Measurements from ENCODE around the gene PYCARD.

- TF ChIP-seq, protein P1, sequence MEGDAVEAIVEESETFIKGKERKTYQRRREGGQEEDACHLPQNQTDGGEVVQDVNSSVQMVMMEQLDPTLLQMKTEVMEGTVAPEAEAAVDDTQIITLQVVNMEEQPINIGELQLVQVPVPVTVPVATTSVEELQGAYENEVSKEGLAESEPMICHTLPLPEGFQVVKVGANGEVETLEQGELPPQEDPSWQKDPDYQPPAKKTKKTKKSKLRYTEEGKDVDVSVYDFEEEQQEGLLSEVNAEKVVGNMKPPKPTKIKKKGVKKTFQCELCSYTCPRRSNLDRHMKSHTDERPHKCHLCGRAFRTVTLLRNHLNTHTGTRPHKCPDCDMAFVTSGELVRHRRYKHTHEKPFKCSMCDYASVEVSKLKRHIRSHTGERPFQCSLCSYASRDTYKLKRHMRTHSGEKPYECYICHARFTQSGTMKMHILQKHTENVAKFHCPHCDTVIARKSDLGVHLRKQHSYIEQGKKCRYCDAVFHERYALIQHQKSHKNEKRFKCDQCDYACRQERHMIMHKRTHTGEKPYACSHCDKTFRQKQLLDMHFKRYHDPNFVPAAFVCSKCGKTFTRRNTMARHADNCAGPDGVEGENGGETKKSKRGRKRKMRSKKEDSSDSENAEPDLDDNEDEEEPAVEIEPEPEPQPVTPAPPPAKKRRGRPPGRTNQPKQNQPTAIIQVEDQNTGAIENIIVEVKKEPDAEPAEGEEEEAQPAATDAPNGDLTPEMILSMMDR (conservative IDR thresholded peaks at IDR 0.05): no peak
- no peak for TF ChIP-seq EZH2 (IDR thresholded peaks at IDR 0.05; ENCODE audit: low read depth)
Observed at GRCh38 chr16:31201582-31202413, 762 bp downstream of the PYCARD start.
